PC-3 (cell line): ENCODE measurements around the gene TTC6.

Source experiments
- CTCF ChIP-seq: fragments of 300-600 bp; sonication (generic); conservative IDR thresholded peaks from 2 replicates; pipeline ENCODE4 v1.5.1; 2017; ENCODE audit warnings: antibody characterized with exemption, low read depth, mild to moderate bottlenecking, low read length
- EZH2phosphoT487 ChIP-seq: fragments of 300-600 bp; sonication (generic); IDR thresholded peaks from 2 replicates; pipeline ENCODE4 v1.6.1; 2018; ENCODE audit warnings: mild to moderate bottlenecking, antibody characterized with exemption, low read length, borderline replicate concordance

- TF ChIP-seq EZH2phosphoT487 (no peak), CTCF (no peak)
Observed at GRCh38 chr14:37563189-37563588, 32.2 kb upstream of the TTC6 start.
